RPMI8226 (cell line): ENCODE data around the gene STIMATE.

Source experiments
- DNase-seq: peaks from one replicate; pipeline ENCODE4 v3.0.0-alpha.2; 2015

The STIMATE gene

GRCh38 chr3:52811452-52812011, 85.8 kb downstream of the STIMATE start:
- DNase-seq, result no peak

GRCh38 chr3:52810923-52811322, 86.4 kb downstream of the STIMATE start:
- DNase-seq, result no peak

DNA sequence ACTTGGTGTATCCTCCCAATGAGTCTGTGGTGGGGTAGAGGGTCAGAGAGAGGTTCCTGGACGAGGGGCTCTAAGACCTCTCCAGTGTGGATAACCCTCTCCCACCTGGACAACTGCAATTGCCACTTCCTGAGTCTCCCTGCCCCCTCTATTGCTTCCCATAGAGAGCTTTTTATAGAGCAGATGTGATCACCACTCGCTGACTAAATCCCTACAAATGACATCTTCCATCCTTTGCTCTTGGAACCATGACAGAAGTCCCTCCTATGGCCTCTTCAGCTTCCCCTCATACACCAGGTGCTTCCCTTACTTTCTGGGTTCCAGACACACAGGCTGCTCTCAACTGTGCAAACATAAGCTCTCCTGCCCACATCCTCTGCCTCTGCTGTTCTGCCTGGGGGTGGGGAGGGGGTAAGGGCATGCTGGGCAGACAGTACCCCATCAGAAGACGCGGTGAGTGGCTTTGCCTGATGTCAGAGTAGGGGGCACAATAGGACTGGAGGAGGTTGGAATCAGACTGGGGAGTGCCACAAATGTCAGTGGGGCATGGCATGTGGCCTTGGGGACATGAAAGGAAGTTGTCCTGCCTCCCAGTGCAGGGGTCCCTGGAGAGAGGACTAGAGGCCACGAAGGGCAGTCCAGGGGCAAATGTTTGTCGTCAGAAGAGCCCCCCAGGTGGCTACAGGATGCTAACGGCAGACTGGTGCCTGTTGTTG, 87.5 kb downstream of the STIMATE start:
- no peak for DNase-seq

DNA sequence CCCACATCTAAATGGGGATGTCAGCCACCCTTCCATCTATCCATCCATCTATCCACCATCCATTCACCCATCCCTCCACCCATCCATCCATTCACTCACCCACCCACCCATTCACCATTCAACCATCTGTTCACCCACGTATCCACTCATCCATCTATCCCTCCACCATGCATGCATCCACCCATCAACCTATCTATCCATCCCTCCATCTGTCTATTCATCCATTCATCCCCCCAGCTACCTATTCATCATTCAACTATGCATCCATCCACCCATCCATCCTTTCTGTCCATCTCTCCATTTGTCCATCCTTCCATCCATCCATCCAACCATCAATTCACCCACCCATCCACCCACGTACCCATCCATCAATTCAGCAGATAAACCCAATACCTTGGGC, 88.2 kb downstream of the STIMATE start:
- no peak for DNase-seq

- DNase-seq, result no peak
Observed at GRCh38 chr3:52805270-52806039, 91.9 kb downstream of the STIMATE start.

- no peak for DNase-seq
Observed at GRCh38 chr3:52801839-52802238, 95.5 kb downstream of the STIMATE start.

DNA sequence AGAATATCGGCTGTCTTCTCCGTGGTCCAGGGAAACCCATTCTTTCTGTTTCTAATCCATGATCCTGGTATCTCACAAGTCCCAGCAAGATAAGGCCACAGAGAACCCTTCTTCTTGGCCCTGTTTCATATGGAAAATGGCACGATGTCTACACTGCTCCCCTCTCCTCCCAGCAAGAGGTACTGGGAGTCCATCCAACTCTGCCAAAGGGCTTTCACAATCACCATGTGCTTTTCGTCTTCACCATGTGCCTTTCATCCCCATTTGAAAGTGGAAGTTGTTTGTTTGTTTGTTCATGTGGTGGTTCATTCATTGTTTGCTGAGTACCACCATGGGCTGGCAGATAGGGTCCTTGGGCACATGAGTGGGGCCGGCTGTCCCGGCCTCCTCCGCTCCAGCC, 97.3 kb downstream of the STIMATE start:
- DNase-seq, result no peak

GRCh38 chr3:52798978-52799476, 98.3 kb downstream of the STIMATE start:
- no peak for DNase-seq

- DNase-seq, result no peak
Observed at GRCh38 chr3:52798376-52798977, 98.9 kb downstream of the STIMATE start.

GRCh38 chr3:52796411-52796810, 100.9 kb downstream of the STIMATE start:
- DNase-seq, result no peak

DNA sequence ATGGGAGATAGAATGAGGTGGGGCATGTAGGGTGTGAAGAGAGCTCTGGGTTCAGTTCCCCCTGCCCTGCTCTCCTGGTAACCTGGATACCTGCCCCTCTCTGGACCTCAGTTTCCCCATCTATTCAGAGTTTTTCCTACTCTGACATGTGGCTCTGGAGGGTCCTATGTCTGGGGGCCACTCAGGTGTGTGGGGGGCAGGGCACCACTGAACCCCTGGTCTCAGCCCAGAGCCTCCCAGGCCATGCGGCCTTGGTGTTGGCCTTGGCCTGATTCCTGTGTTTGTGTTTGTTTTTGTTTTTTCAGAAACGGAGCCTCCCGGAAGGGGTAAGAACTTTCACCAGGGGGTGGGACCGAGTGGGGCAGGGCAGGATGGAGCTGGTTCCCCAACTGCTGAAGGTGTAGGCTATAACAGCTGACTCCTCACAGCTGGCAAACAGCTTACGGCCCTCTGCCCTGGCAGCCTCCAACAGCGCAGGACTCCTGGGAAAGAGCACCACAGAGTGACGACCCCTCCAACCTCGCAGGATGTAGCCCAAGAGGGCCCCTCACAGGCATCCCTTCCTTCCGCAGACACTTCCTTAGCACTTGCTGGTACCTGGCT, 101.9 kb downstream of the STIMATE start:
- no peak for DNase-seq

- DNase-seq, result no peak
Observed at GRCh38 chr3:52794612-52795099, 102.7 kb downstream of the STIMATE start, which contains the start of gene ITIH3. ITIH3 (plus strand) TSS chr3:52794796; CDS start chr3:52794804, 8 bp downstream.

GRCh38 chr3:52793702-52794611, 103.4 kb downstream of the STIMATE start:
- no peak for DNase-seq

- peak; percentile 68 for DNase-seq
Observed at GRCh38 chr3:52792961-52793695, 104.2 kb downstream of the STIMATE start.

DNA sequence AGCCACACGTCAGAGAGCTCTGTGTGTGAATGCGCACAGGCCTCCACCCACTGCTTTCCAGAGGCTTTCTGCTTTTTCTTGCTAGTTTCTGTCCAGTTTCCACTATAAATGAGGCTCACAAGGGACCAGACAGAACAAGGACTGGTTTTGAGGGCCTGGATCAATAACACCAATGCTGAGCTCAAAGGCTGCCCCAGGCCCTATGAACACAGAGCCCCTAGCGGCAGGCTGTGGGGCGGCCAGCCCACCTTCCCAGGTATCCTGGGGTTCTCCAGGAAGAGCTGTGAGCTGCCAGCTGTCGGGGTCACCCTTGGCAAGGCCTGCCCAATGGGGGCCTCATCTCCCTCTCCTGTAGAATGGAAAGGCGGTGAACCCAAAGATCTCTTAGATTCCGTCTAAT, 104.9 kb downstream of the STIMATE start:
- no peak for DNase-seq

GRCh38 chr3:52791928-52792327, 105.4 kb downstream of the STIMATE start:
- no peak for DNase-seq

DNA sequence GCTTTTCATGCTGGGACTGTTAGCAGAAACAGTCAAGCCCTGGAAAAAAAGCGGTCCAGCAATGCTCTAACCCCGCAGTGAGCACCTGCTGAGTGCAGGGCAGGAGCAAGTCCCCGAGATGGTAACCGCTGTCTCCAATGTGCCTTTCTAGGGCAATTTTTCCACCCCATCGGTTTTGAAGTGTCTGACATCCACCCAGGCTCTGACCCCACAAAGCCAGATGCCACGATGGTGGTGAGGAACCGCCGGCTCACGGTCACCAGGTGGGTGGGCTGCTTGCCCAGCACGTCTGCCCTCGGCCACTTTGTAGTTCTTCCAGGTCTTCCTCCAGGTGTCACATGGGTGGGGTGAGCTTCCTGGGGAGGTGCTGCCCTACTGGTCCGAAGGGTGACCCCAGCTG, 106.0 kb downstream of the STIMATE start:
- DNase-seq, result no peak

DNA sequence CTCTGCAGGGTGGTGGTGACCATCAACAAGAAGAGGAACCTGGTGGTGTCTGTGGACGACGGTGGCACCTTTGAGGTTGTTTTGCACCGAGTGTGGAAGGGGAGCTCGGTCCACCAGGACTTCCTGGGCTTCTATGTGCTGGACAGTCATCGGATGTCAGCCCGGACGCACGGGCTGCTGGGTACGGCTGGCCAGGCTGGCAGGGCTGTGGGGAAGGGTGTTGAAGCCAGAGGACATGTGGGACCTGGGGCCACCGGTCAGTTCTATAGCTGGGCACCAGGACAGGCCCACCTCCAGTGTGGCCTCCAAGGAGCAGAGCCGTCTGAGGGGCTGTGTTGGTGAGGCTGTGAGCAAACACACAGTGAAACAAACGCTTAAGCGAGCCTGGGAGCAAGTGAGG, 106.6 kb downstream of the STIMATE start:
- no peak for DNase-seq

- DNase-seq, result no peak
Observed at GRCh38 chr3:52790337-52790736, 107.0 kb downstream of the STIMATE start.

DNA sequence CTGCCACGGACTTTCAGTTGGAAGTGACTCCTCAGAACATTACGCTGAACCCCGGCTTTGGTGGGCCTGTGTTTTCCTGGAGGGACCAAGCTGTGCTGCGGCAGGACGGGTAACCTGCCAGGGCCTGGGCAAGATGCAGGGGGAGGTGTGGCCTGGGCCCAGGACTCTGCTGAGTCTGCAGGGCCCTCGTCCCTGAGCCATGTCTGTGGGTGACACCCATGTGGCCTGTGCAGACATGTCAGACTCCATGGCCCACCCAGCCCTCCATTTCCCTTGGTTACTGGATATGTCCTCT, 107.7 kb downstream of the STIMATE start:
- no peak for DNase-seq
